Effector CD8-positive, alpha-beta T cell (primary cell): ENCODE results near the gene ADAMTSL1.

Experiments
- DNase-seq: peaks from one replicate; lab custom pipeline; 2025; lab: John Stamatoyannopoulos, UW

The ADAMTSL1 gene

GRCh38 chr9:18554244-18554643 lies 80.3 kb downstream of the ADAMTSL1 start:
- no peak for DNase-seq

- DNase-seq = no peak
Measured at GRCh38 chr9:18555105-18555883, 81.3 kb downstream of the ADAMTSL1 start.

GRCh38 chr9:18564018-18564880 lies 90.3 kb downstream of the ADAMTSL1 start:
- no peak for DNase-seq

DNA sequence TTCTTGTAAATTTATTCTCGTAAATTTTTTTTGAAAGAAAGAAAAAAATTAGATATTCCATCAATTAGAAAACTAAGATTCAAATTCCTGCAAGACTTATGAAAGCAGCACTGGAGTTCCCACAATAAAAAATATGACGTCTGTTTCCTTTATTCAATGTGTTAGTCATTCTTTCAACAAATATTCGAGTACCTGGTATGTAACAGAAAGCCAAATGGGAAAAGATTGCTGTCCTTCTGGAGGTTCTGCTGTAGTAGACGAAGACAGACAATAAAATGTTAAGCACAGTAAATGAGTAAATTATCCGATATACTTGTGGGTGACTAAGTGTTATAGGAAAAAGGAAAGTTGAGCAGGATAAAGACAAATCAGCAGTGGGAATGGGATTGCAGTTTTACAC lies 92.2 kb downstream of the ADAMTSL1 start:
- no peak for DNase-seq

DNA sequence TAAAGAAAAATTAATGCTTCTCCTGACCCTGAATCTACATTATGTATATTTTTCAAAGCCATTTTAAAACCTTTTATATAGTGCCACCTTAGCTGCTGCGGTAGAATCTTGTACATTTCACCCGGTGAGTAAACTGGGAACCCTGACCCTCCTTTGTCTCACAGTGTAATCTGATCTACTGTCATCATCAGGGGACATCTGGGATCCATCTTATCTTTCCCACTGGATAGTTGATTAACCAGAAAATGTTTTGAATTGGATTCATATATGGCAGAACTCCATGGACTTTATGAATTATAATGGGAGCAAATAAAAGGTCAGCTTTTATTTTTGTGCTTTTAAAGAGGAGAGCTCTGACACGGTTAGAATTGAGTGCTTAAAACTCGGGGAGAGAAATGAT lies 95.0 kb downstream of the ADAMTSL1 start:
- no peak for DNase-seq

DNA sequence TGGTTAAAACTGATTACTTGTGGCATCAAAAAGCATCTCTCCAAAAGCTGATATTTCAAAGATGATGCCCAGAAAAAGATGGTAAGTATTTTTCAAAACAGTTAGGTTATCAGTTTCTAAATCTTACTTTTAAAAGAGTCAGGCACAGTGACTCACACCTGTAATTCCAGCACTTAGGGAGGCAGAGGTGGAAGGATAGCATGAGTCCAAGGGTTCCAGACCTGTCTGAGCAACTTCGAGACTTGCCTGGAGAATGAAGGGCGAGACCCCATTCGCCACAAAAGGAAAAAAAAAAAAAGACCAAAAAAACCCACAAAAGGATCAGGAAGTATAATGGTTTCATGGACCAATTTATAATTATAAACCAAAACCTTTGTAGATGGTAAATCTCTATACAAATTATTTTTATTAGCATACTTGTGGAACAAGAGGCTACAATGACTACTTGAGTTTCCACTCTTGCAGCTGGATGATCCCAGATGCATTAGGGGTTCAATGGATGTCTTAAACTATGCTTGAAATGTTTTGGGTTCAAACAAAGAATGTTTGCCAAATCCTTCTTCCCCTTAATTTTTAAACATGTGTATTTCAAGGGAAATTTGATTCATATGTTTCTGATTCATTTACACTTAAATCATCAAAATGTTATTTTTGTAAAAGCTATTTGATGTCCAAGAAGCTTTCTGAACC lies 96.1 kb downstream of the ADAMTSL1 start:
- no peak for DNase-seq

DNA sequence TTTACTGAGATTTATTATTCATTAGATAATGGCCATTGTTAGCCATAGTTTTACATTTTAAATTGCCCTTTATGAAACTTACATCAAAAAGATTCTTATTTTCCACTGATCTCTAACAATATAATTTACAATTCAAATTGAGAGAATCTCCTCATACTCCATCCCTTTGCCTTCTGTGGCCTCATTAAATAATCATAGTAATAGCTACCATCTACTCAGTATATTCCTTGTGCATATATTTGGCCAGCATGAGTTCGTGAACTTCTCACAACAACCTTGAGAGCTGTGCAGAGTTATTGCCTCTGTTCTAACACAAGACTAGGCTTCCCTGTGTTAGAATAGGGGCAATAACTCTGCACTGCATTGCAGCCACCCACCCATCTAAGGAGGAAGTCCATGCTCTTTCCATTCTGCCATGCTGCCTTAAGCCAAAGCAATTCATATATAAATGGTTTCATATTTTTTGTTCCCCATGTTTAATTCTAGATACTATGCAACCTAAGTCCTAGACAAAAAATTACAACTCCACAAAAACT lies 99.1 kb downstream of the ADAMTSL1 start:
- DNase-seq = no peak

- no peak for DNase-seq
Measured at GRCh38 chr9:18575686-18576085, 101.7 kb downstream of the ADAMTSL1 start.

GRCh38 chr9:18579536-18579935 lies 105.6 kb downstream of the ADAMTSL1 start:
- no peak for DNase-seq

DNA sequence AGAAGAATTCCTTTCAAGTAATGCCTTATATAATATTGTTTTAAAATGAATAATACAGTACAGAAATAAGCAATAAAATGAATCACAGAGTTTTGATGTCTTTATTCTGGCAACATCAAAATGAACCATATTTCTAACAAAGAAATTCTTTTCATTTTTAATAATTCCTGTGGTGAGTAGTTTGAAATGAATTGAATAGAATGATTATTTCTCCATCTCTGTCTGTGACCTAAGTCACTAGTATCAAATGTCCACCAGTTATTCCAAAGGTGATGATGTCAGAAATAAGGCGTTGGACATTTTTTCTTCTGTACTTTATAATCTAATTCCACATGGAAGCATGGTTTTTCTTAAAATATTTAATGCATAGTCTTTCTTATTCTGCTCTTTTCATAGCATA lies 106.2 kb downstream of the ADAMTSL1 start:
- no peak for DNase-seq

DNA sequence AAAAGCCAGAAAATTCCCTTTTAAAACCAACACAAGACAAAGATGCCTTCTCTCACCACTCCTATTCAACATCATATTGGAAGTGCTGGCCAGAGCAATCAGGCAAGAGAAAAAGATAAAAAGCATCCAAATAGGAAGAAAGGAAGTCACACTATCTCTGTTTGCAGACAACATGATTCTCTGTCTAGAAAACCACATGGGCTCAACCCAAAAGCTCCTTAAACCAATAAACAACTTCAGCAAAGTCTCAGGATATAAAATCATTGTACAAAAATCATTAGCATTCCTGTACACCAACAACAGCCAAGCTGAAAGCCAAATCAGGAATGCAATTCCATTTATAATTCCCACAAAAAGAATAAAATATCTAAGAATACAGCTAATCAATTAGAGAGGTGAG lies 112.0 kb downstream of the ADAMTSL1 start:
- no peak for DNase-seq

DNA sequence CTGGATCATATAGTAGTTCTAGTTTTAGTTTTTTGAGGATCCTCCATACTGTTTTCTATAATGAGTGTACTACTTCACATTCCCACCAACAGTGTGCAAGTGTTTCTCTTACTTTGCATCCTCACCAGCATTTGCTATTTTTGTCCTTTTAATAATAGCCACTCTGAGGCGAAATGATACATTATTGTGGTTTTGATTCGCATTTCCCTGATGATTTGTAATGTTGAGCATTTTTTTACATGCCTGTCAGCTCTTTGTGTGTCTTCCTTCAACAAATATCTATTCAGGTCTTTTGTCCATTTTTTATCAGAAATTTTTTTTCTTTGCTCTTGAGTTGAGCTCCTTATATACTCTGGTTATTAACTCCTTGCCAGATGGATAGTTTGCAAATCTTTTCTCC lies 114.0 kb downstream of the ADAMTSL1 start:
- no peak for DNase-seq

- no peak for DNase-seq
Measured at GRCh38 chr9:18591261-18591660, 117.3 kb downstream of the ADAMTSL1 start.

DNA sequence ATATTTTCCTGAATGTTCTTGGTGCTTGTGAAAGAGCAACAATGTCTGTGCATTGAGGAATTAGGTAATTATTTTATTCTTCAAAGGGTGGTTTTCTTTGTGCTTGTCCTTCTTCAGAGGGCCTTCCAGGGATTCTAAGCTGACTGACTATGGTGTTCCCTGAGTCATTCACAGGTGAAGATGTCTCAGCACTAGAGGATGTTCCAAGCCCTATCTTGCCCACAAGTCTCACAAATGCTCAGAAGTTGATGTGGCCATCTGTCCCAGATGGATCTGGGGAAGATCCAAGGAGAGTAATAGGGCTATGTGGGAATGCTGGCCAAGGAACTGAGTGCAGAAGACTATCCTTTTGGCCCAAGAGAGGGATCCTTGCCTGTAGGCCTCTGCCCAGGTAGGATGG lies 120.9 kb downstream of the ADAMTSL1 start:
- DNase-seq = no peak

DNA sequence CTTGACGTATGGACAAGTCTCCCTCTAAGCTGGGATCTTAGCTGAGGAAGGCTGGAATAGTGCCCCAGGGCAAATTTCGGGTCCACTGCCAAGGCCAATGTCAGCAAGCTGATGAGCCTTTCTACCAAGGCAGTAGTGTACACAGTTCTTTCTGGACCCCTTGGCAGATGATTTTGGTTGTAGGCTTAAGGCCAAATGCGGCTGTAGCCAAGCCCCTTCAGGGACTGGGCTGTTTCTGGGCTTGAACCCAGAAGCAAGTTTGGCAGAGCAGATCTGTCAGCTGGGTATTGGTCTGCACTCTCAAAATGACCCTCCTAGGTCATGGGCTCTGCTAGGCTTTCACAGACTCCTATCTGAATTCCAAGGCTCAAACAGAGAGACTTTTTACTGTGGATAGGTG lies 121.6 kb downstream of the ADAMTSL1 start:
- no peak for DNase-seq

- DNase-seq = no peak
Measured at GRCh38 chr9:18596920-18597319, 123.0 kb downstream of the ADAMTSL1 start.

- DNase-seq = no peak
Measured at GRCh38 chr9:18598969-18599368, 125.0 kb downstream of the ADAMTSL1 start.

- DNase-seq = no peak
Measured at GRCh38 chr9:18601026-18601425, 127.1 kb downstream of the ADAMTSL1 start.

GRCh38 chr9:18601956-18602355 lies 128.0 kb downstream of the ADAMTSL1 start:
- no peak for DNase-seq

DNA sequence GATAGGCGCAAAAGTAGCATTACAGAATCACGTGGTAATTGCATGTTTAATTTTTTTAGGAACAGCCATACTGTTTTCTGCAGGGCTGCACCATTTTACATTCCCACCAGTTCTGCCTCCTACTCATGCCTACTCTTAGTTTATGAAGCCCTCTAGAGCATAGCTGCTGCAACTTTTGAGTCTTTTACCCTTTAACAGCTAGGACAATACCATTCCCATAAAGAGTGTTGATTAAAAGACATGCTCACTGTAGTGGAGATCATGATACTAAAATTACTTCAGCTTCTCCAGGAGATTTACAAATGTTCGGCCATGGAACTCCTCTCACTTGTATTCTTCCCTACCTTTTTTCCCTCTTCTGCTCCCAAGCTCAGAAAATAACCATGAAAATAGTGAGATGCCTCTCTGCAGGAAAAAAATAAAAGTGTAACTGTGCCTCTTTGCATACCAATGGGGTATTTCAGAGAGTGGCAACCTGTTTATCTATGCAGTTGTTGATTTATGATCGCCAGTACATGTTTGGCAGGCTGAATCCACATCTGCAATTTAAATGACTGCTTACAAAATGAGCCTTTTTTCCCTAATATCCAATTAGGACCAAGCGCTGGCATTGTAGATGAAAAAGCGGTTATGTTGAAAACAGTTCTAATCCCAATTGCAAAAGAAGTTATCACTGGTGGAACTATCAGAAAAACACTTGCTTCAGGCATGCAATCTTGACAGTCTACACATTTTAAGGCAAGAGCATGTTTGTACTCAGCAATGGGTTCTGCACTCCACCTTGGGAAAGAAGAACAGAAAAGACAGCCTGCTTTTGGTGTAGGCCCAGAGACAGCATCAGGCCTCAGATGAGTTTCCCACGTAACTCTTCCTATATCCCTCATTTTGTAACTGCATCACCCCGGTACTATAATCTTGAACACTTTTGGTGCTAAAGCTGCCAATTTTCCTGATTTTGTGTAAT lies 131.1 kb downstream of the ADAMTSL1 start:
- DNase-seq = no peak

- no peak for DNase-seq
Measured at GRCh38 chr9:18605766-18606180, 131.8 kb downstream of the ADAMTSL1 start.
